ENCODE measurements around the gene SLC44A4.
"Not testable (repeated sequence)": the region's sequence is repeated elsewhere in the genome, so short reads cannot be mapped to it uniquely, and the experiment has no call there.

Gene SLC44A4

DNA sequence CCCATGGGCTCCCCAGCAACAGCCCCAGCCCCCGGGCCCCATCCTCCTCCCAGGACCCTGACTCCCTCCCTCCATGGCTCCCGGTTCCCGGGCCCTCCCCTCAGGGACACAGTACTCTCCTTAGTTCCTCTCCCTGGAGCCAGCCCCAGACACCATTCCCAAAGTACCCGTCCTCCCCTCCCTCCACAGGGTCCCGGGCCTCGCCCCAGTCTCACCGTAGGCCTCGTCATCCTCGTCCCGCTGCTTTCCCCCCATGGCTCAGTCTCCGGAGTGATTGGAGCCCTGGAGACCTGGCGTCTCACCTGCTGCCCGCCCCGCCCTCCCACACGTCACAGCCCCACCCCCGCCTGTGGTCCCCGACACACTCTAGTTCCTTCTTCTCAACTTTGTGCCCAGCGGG, at the start of gene SLC44A4:
Gene SLC44A4, minus strand, starts transcription at position 272 of the 400 bp plus-strand sequence. Its CDS starts 17 bp downstream, at position 255.
- DNase-seq (ENCODE audit: low spot score), result no peak

GRCh38 chr6:31928672-31928939, 49.8 kb upstream of the SLC44A4 start:
- no peak for DNase-seq (ENCODE audit: low spot score)

DNA sequence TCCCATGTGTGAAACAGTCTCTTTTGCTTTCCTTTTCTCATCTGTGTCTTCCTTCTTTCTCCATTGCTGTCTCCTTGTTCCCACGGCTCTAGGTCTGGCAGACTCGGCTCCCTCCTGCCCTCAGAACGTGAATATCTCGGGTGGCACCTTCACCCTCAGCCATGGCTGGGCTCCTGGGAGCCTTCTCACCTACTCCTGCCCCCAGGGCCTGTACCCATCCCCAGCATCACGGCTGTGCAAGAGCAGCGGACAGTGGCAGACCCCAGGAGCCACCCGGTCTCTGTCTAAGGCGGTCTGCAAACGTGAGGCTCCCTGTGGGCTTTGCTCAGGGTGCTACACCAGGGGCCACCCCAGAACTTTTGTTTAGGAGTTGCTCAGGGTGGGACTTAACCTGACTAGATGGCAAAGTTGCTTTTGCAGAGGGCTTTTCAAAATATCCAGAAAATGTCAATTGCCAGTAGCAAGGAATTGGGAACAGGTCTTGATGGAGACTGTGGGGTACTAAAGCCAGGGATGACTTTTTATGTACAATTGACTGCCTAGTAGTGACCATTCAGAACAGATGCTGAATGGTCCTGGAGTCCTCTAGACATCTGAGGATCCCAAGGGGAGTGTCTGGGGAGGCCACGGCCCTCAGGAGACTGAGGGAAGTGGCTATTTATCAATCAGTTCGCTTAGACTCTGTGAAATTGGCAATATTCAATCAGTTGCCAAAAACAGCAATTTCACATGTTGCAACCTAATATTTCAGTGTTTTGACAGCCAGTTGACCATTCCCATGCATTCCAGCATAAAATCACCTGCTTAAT, 49.3 kb upstream of the SLC44A4 start:
- no peak for DNase-seq (ENCODE audit: low spot score)

- DNase-seq (ENCODE audit: low spot score), result no peak
Observed at GRCh38 chr6:31927242-31927862, 48.6 kb upstream of the SLC44A4 start, which contains the start of gene C2. Gene C2 (plus strand): TSS chr6:31927717. CDS start chr6:31927753, 36 bp downstream.

- no peak for DNase-seq (ENCODE audit: low spot score)
Observed at GRCh38 chr6:31922942-31923341, 44.1 kb upstream of the SLC44A4 start.

DNA sequence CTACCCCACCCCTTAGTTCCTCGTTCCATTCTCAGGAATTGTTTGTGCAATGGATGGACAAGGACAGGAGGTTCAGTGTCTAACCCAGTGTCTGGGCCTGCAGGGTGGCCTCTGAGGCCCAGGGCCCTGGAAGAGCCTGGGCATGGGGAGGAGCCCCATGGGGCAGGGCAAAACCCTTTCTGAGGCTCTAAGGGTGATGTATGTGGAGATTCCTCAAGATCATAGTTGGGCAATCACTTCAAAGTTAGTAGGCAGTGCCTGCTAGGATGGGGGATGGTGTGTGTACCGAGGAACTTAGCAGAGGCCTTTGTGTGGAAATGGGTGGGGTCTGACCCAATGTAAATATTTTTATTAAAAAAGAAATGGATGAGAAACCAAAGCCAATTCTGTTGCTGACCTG, 42.0 kb upstream of the SLC44A4 start:
- DNase-seq (ENCODE audit: low spot score), result no peak

DNA sequence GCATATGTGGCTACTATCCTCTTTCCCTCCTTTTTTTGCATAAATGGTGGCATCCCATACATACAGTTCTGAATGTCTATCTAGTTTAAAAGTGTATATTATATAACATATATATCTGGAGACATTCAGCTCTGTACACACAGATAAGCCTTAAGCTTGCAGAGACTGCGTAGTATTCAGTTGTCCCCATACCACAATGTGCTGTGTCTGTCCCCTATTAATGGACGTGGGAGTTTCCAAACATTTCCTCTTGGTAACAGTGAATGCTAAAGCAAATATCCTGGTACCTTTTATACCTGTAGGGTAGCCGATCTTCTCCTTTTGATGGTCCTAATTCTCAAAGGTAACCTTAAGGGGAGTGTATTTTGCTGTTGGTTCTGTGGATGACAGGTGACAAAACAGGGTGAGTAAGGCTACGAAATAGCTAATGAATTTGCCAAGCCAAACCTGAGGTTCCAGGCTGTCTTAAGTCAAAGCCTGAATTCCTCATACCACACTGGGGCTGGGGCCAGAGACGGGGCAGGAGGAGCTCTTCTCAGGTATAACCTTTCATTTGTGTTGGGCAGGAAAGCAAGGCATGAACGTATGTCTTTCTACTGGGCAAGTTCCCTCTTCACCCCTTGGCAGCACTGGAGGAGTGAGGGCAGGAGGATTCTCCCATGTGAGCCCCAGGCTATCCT, 41.0 kb upstream of the SLC44A4 start:
- DNase-seq (ENCODE audit: low spot score), result no peak

GRCh38 chr6:31918069-31918720, 39.4 kb upstream of the SLC44A4 start:
- DNase-seq (ENCODE audit: low spot score), result no peak

GRCh38 chr6:31915756-31916155, 37.0 kb upstream of the SLC44A4 start:
- no peak for DNase-seq (ENCODE audit: low spot score)

- DNase-seq (ENCODE audit: low spot score), result no peak
Observed at GRCh38 chr6:31915351-31915750, 36.6 kb upstream of the SLC44A4 start.

GRCh38 chr6:31911826-31912585, 33.2 kb upstream of the SLC44A4 start:
- no peak for DNase-seq (ENCODE audit: low spot score)

GRCh38 chr6:31909298-31909697, 30.5 kb upstream of the SLC44A4 start:
- not testable (repeated sequence) for DNase-seq (ENCODE audit: low spot score)

GRCh38 chr6:31908791-31909190, 30.0 kb upstream of the SLC44A4 start:
- DNase-seq (ENCODE audit: low spot score), result no peak

DNA sequence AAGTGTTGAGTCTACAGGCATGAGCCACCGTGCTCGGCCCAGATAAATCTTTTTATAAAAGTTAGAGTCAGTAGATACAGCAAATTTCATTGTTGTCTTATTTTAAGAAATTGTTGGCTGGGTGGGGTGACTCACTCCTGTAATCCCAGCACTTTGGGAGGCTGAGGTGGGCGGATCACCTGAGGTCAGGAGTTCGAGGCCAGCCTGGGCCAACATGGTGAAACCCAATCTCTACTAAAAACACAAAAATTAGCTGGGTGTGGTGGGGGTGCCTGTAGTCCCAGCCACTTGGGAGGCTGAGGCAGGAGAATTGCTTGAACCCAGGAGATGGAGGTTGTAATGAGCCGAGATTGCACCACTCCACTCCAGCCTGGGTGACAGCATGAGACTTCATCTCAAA, 29.5 kb upstream of the SLC44A4 start:
- not testable (repeated sequence) for DNase-seq (ENCODE audit: low spot score)

- peak; percentile 56 for DNase-seq (ENCODE audit: low spot score)
Observed at GRCh38 chr6:31907158-31907813, 28.5 kb upstream of the SLC44A4 start.

DNA sequence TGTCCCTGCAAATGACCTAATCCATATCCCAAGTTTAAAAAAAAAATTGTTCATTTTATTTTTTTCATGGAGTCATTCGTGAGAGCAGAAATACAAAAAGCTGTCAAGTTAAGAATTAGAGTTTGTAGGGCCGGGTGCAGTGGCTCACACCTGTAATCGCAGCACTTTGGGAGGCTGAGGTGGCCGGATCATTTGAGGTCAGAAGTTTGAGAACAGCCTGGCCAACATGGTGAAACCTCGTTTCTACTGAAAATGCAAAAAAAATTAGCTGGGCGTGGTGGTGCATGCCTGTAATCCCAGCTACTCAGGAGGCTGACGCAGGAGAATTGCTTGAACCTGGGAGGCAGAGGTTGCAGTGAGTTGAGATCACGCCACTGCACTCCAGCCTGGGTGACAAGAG, 27.9 kb upstream of the SLC44A4 start:
- not testable (repeated sequence) for DNase-seq (ENCODE audit: low spot score)

GRCh38 chr6:31906122-31906521, 27.3 kb upstream of the SLC44A4 start:
- no peak for DNase-seq (ENCODE audit: low spot score)

DNA sequence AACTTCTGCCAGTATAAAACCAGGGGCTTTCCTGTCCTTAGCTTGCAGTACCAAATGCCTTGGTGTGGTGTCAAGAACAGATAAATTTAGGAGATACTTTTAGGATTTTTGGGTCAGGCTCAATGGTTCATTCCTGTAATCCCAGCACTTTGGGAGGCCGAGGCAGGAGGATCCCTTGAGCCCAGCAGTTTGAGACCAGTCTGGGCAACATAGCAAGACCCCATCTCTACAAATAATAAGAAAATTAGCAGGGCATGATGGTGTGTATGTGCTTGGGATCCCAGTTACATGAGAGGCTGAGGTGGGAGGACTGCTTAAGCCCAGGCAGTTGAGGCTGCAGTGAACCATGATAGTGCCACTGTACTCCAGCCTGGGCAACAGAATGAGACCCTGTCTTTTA, 26.2 kb upstream of the SLC44A4 start:
- no peak for DNase-seq (ENCODE audit: low spot score)

DNA sequence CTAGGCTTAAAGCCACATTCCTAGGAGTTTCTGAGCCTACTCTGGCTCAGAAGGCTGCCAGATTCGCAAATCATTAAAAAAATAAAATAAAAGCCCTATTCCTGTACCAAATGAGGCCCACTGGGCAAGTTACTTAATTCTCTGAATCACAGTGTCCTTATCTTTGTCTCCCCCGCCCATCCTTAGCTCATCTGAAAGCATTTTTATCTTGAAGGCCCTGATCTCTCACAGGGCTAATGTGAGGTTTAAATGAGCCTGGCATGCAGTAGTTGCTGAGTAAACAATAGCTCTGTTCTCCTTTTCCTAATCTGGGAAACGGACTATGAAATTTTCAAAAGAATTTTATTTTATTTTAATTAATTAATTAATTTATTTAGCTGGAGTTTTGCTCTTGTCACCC, 25.2 kb upstream of the SLC44A4 start:
- DNase-seq (ENCODE audit: low spot score), result no peak

GRCh38 chr6:31901953-31902643, 23.3 kb upstream of the SLC44A4 start, which contains the start of gene ZBTB12:
Gene ZBTB12 (minus strand): TSS chr6:31902086. CDS start chr6:31901305, 781 bp downstream.
- DNase-seq (ENCODE audit: low spot score), result peak; percentile 97
